H9 (cell line): ENCODE data around the gene CD2AP. TPM values are rescaled to one million over a fixed set of nuclear protein-coding genes. Genes with fewer than 3 reads are reported as not detected.

Experiments used
- DNase-seq: peaks from one replicate; pipeline ENCODE4 v3.0.0-alpha.2; 2017
- H2AFZ ChIP-seq: one replicate; pipeline ENCODE4 v1.6.1; 2013; ENCODE audit warnings: mild to moderate bottlenecking, low read length, control low read depth, moderate library complexity
- H2AK5ac ChIP-seq: 2 replicates; pipeline ENCODE4 v1.6.1; 2013; ENCODE audit warnings: low read length, control low read depth, mixed read lengths; ENCODE audit not compliant: insufficient read length
- H2BK120ac ChIP-seq: one replicate; pipeline ENCODE4 v1.6.1; 2013; ENCODE audit warnings: low read depth, mild to moderate bottlenecking, low read length, control low read depth, inconsistent platforms; ENCODE audit not compliant: poor library complexity, severe bottlenecking
- H2BK12ac ChIP-seq: 2 replicates; pipeline ENCODE4 v1.6.1; 2013; ENCODE audit warnings: low read length, control low read depth, mixed read lengths, low read depth; ENCODE audit not compliant: insufficient read length
- H2BK15ac ChIP-seq: 2 replicates; pipeline ENCODE4 v1.6.1; 2013; ENCODE audit warnings: low read depth, low read length, control low read depth
- H2BK20ac ChIP-seq: one replicate; pipeline ENCODE4 v1.6.1; 2013; ENCODE audit warnings: low read depth, mild to moderate bottlenecking, low read length, control low read depth, inconsistent platforms; ENCODE audit not compliant: poor library complexity, severe bottlenecking
- H2BK5ac ChIP-seq: 2 replicates; pipeline ENCODE4 v1.6.1; 2013; ENCODE audit warnings: low read length, control low read depth, mixed read lengths; ENCODE audit not compliant: insufficient read length
- H3K14ac ChIP-seq: 2 replicates; pipeline ENCODE4 v1.6.1; 2013; ENCODE audit warnings: low read length, control low read depth; ENCODE audit not compliant: insufficient read depth
- H3K18ac ChIP-seq: 2 replicates; pipeline ENCODE4 v1.6.1; 2013; ENCODE audit warnings: low read depth, mild to moderate bottlenecking, mixed read lengths, low read length, control low read depth; ENCODE audit not compliant: insufficient read length
- H3K23ac ChIP-seq: 2 replicates; pipeline ENCODE4 v1.6.1; 2013; ENCODE audit warnings: low read length, control low read depth, mixed read lengths, low read depth; ENCODE audit not compliant: insufficient read length
- H3K23me2 ChIP-seq: 2 replicates; pipeline ENCODE4 v1.6.1; 2013; ENCODE audit warnings: low read depth, mild to moderate bottlenecking, mixed read lengths, low read length, control low read depth; ENCODE audit not compliant: insufficient read length, poor library complexity, severe bottlenecking
- H3K27ac ChIP-seq: 2 replicates; pipeline ENCODE4 v1.5.1; 2013; ENCODE audit warnings: low read length, control low read depth, mixed read lengths, low read depth; ENCODE audit not compliant: insufficient read length
- H3K27me3 ChIP-seq: 2 replicates; pipeline ENCODE4 v1.6.1; 2013; ENCODE audit warnings: low read length, control low read depth, inconsistent platforms; ENCODE audit not compliant: insufficient read depth
- H3K4ac ChIP-seq: 2 replicates; pipeline ENCODE4 v1.6.1; 2013; ENCODE audit warnings: low read depth, mild to moderate bottlenecking, control low read depth, inconsistent platforms, low read length, moderate library complexity
- H3K4me1 ChIP-seq: 2 replicates; pipeline ENCODE4 v1.6.1; 2013; ENCODE audit warnings: low read length, control low read depth, inconsistent platforms; ENCODE audit not compliant: insufficient read depth
- H3K4me2 ChIP-seq: 2 replicates; pipeline ENCODE4 v1.6.1; 2013; ENCODE audit warnings: low read length, control low read depth, mixed read lengths; ENCODE audit not compliant: insufficient read length, insufficient read depth
- H3K56ac ChIP-seq: 2 replicates; pipeline ENCODE4 v1.6.1; 2013; ENCODE audit warnings: low read depth, mild to moderate bottlenecking, mixed read lengths, low read length, control low read depth; ENCODE audit not compliant: insufficient read length
- H3K79me1 ChIP-seq: 2 replicates; pipeline ENCODE4 v1.6.1; 2013; ENCODE audit warnings: low read depth, mild to moderate bottlenecking, moderate library complexity, low read length, control low read depth, inconsistent platforms; ENCODE audit not compliant: insufficient read depth, poor library complexity, severe bottlenecking
- H3K79me2 ChIP-seq: 2 replicates; pipeline ENCODE4 v1.6.1; 2013; ENCODE audit warnings: low read length, control low read depth, inconsistent platforms; ENCODE audit not compliant: insufficient read depth
- H3K9ac ChIP-seq: 2 replicates; pipeline ENCODE4 v1.6.1; 2013; ENCODE audit warnings: low read length, control low read depth, mixed read lengths; ENCODE audit not compliant: insufficient read length; ENCODE audit errors: extremely low read depth
- H3K9me3 ChIP-seq: one replicate; pipeline ENCODE4 v1.6.1; 2013; ENCODE audit warnings: low read depth, low read length, inconsistent platforms; ENCODE audit not compliant: control insufficient read depth
- H3T11ph ChIP-seq: one replicate; pipeline ENCODE4 v1.6.1; 2013; ENCODE audit warnings: mild to moderate bottlenecking, low read length, control low read depth, inconsistent platforms
- H4K20me1 ChIP-seq: one replicate; pipeline ENCODE4 v1.6.1; 2013; ENCODE audit not compliant: control insufficient read depth, insufficient read length, insufficient read depth
- H4K5ac ChIP-seq: 2 replicates; pipeline ENCODE4 v1.6.1; 2013; ENCODE audit warnings: low read depth, mild to moderate bottlenecking, mixed read lengths, low read length, control low read depth; ENCODE audit not compliant: insufficient read length
- H4K8ac ChIP-seq: replicated peaks from 2 replicates; pipeline ENCODE4 v1.6.1; 2013; ENCODE audit warnings: low read length, control low read depth, mixed read lengths, low read depth; ENCODE audit not compliant: insufficient read length
- H4K91ac ChIP-seq: 2 replicates; pipeline ENCODE4 v1.6.1; 2013; ENCODE audit warnings: low read depth, mild to moderate bottlenecking, moderate library complexity, mixed read lengths, low read length, control low read depth; ENCODE audit not compliant: insufficient read length
- H3K27ac Mint-ChIP-seq, 3 experiments: 2 replicates in 2 of 3; 3 replicates in 1 of 3; pipeline ENCODE4 v1.8.0; 2020 to 2021; ENCODE audit warnings: mixed read lengths in 3 of 3, mild to moderate bottlenecking in 1 of 3, moderate library complexity in 1 of 3
- H3K27me3 Mint-ChIP-seq: 2 replicates; pipeline ENCODE4 v1.8.0; 2021; ENCODE audit warnings: low read depth, mild to moderate bottlenecking, moderate library complexity, mixed read lengths
- H3K36me3 Mint-ChIP-seq, 3 experiments: 2 replicates in 2 of 3; 3 replicates in 1 of 3; pipeline ENCODE4 v1.8.0; 2020 to 2021; ENCODE audit warnings: low read depth in 3 of 3, mixed read lengths in 3 of 3; ENCODE audit not compliant: insufficient read depth in 1 of 3
- H3K4me1 Mint-ChIP-seq, 2 experiments: 2 replicates each; pipeline ENCODE4 v1.8.0; 2020; ENCODE audit warnings: mixed read lengths in 2 of 2
- H3K4me3 Mint-ChIP-seq, 2 experiments: 2 replicates in 1 of 2; 3 replicates in 1 of 2; pipeline ENCODE4 v1.8.0; 2020 to 2021; ENCODE audit warnings: mild to moderate bottlenecking in 2 of 2, mixed read lengths in 2 of 2, moderate library complexity in 1 of 2
- H3K9me3 Mint-ChIP-seq, 2 experiments: 2 replicates in 1 of 2; 3 replicates in 1 of 2; pipeline ENCODE4 v1.8.0; 2020; ENCODE audit warnings: mild to moderate bottlenecking in 2 of 2, mixed read lengths in 2 of 2, moderate library complexity in 1 of 2
- WGBS: extraction: QIAGEN DNeasy Blood & Tissue Kit; methylation state at CpG from one replicate; pipeline ENCODE4 v1.1.7; 2013; ENCODE audit warnings: missing lambda C conversion rate, low lambda C conversion rate, mixed read lengths; ENCODE audit not compliant: insufficient read length; ENCODE audit errors: extremely low coverage; 5-methylcytosine and 5-hydroxymethylcytosine counted together
- total RNA-seq: library from RNA; stranded (reverse); gene quantifications from 2 replicates; pipeline ENCODE4 v1.2.1, GENCODE V29; 2021
- TF ChIP-seq, protein P1 (sequence below): fragments of 200-600 bp; sonication (generic); conservative IDR thresholded peaks from 3 replicates; pipeline ENCODE4 v1.8.0; 2021; ENCODE audit warnings: antibody characterized with exemption, mild to moderate bottlenecking

Gene CD2AP
- total RNA-seq, 1 experiment from 2014 or later: 50.1 TPM

DNA sequence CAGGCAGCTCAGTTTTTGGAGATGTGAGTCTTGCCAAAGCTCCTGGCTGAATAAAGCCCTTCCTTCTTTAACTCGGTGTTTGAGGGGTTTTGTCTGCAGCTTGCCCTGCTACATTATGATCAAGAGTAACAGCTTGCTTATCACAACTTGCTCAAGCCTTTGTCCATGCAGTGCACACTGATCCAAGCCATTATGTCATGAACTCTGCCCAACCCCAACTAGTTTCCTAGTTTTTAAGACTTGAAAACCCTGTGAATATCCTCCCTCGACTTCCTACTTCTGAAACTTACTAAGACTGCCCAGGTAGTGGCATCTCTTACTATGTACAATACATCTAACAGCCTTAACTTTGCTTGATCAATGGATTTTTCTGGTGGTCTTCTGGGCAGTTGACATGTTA lies 170.4 kb downstream of the CD2AP start:
- Histone ChIP-seq H3K9me3 (no peaks in the 10 kb centered on the region), H2BK12ac (no peak overlapping the region), H3K18ac (no peak overlapping the region), H3K14ac (no peak overlapping the region), H2BK120ac (no peak overlapping the region), H3K4ac (no peak overlapping the region), H3K79me1 (no peaks in the 10 kb centered on the region), H2AFZ (no peak overlapping the region), H2BK5ac (no peak overlapping the region), H4K20me1 (no peaks in the 10 kb centered on the region), H3K4me2 (no peak overlapping the region), H3T11ph (no peak overlapping the region), H3K23ac (no peak overlapping the region), H2AK5ac (no peak overlapping the region), H2BK15ac (no peak overlapping the region), H4K91ac (no peak overlapping the region), H3K79me2 (no peaks in the 10 kb centered on the region), H4K5ac (no peak overlapping the region), H3K27ac (no peak overlapping the region), H4K8ac (no peak overlapping the region), H3K27me3 (no peaks in the 10 kb centered on the region), H3K56ac (no peak overlapping the region), H3K4me1 (peaks cover 4% of the 10 kb centered on the region; the same call in 1 of the 2 replicates), H3K9ac (no peak overlapping the region), H3K23me2 (no peaks in the 10 kb centered on the region), H2BK20ac (no peak overlapping the region)
- H3K4me1 Mint-ChIP-seq: peaks cover 3 to 4% of the 10 kb centered on the region in 2 experiments; a peak in 2 of 4 replicates
- no CpG with 5 or more reads among the region's 2 CpGs for WGBS
- no peaks in the 10 kb centered on the region for H3K27me3 Mint-ChIP-seq
- H3K4me3 Mint-ChIP-seq: no peak overlapping the region
- H3K27ac Mint-ChIP-seq: no peak overlapping the region
- H3K9me3 Mint-ChIP-seq: no peaks in the 10 kb centered on the region
- 0 out of 7 replicates have a peak, but pooled peaks cover 0 to 1% (median 0%) of the 10 kb centered on the region in 3 experiments for H3K36me3 Mint-ChIP-seq
- no peak for DNase-seq
- TF ChIP-seq, protein P1, sequence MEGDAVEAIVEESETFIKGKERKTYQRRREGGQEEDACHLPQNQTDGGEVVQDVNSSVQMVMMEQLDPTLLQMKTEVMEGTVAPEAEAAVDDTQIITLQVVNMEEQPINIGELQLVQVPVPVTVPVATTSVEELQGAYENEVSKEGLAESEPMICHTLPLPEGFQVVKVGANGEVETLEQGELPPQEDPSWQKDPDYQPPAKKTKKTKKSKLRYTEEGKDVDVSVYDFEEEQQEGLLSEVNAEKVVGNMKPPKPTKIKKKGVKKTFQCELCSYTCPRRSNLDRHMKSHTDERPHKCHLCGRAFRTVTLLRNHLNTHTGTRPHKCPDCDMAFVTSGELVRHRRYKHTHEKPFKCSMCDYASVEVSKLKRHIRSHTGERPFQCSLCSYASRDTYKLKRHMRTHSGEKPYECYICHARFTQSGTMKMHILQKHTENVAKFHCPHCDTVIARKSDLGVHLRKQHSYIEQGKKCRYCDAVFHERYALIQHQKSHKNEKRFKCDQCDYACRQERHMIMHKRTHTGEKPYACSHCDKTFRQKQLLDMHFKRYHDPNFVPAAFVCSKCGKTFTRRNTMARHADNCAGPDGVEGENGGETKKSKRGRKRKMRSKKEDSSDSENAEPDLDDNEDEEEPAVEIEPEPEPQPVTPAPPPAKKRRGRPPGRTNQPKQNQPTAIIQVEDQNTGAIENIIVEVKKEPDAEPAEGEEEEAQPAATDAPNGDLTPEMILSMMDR: no peak
